Measurements from ENCODE around the gene FOCAD.

GRCh38 chr9:20642045-20642444 is 42.0 kb upstream of the FOCAD start:
- TF ChIP-seq CTCF (conservative IDR thresholded peaks at IDR 0.05; ENCODE audit: low read length) = no peak
- no peak for TF ChIP-seq EZH2phosphoT487 (IDR thresholded peaks at IDR 0.05; ENCODE audit: borderline replicate concordance)
